Measurements from ENCODE around the gene EGR2.

EGR2 gene

DNA sequence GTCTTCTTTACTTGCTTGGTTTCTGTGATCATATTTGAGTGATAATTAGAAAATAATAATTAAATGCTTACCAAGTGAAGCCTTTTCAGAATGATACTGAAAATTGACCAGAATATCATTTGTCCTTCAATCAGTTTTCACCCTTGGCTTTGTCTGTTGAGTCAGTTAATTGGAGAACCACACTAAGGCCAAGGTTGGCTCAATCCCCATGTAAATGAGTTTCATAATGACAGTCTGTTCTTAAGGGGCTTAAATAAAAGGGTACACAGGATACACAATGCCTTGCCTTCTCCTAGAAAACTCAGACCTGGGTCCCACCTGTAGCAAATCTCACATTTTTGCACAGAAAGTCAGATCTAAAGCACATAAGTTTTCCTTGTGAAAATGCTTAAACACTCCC lies 31.3 kb upstream of the EGR2 start:
- Histone ChIP-seq H3K9me3 (ENCODE audit: control insufficient read depth, insufficient read depth, low read length) (no peaks in the 10 kb centered on the region; the same call in 1 of the 2 replicates), H3K27ac (ENCODE audit: low read length) (no peak overlapping the region), H3K4me1 (ENCODE audit: control insufficient read depth, insufficient read depth, low read length) (no peaks in the 10 kb centered on the region), H3K36me3 (ENCODE audit: control insufficient read depth, insufficient read depth, low read length) (no peaks in the 10 kb centered on the region), H3K27me3 (ENCODE audit: control insufficient read depth, insufficient read depth, low read length) (no peaks in the 10 kb centered on the region), H3K4me3 (ENCODE audit: low read length) (no peak overlapping the region)
- DNase-seq (ENCODE audit: low read depth, low spot score), result no peak

DNA sequence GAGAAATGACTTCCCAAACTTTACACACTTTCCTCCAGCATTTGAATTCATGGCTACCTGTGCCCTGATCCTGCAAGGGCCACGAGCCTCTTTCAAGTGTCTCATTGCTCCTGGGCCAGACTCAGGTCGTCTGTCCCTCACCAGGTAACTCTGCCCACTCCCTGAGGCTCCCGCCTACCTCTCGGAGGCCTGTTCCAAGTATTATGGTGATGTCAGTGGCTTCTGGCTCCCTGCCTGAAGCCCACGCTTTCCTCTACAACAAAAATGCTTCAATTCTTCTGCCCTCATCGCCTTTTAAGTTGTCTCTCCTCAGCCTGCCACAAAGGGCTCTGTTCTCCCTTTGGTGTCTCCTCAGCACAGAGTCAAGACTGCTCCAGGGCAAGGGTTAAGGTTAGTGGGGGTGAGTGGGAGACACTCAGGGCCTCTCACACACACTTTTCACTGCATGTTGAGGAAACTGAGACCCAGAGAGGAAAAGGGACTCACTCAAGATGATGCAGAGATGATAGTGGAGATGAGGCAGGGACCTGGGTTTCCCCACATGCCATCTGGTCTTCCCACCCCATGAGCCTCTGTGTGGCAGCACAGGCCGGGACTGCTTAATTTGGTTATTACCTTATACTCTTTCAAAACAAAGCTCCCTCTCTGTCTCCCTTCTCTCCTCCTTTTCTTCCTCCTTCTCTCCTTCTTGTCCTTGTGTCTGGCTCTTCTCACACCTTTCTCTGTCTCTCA lies 28.3 kb upstream of the EGR2 start:
- Histone ChIP-seq H3K27ac (ENCODE audit: low read length) (no peak overlapping the region), H3K27me3 (ENCODE audit: control insufficient read depth, insufficient read depth, low read length) (no peaks in the 10 kb centered on the region), H3K4me1 (ENCODE audit: control insufficient read depth, insufficient read depth, low read length) (no peaks in the 10 kb centered on the region), H3K36me3 (ENCODE audit: control insufficient read depth, insufficient read depth, low read length) (no peaks in the 10 kb centered on the region), H3K4me3 (ENCODE audit: low read length) (no peak overlapping the region), H3K9me3 (ENCODE audit: control insufficient read depth, insufficient read depth, low read length) (no peaks in the 10 kb centered on the region)
- no CpG with 5 or more reads among the region's 7 CpGs for WGBS (ENCODE audit: insufficient coverage, insufficient read length)
- no peak for DNase-seq (ENCODE audit: low read depth, low spot score)

DNA sequence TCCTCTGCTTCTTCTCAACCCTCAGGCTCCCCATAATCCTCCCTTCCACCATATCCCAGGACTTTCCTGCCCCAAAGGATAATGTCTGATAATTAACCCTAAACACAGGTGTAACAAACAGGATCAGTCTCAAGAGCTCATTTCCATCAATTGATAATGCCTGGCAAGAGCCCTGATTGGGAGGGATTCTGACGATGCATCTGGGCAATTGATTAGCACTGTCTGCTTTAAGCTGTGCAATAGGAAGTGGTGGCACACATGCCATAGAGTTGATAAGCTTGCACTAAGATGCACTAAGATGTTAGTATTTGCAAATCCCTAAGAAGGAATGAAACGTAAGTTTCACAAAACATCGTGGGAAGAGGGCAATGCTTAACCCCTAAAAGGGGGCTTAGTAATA lies 27.4 kb upstream of the EGR2 start:
- no peak overlapping the region for H3K27ac ChIP-seq (ENCODE audit: low read length)
- WGBS (ENCODE audit: insufficient coverage, insufficient read length), result no CpG with 5 or more reads among the region's 3 CpGs
- no peak overlapping the region for H3K4me3 ChIP-seq (ENCODE audit: low read length)
- no peak for DNase-seq (ENCODE audit: low read depth, low spot score)
- H3K36me3 ChIP-seq (ENCODE audit: control insufficient read depth, insufficient read depth, low read length), result no peaks in the 10 kb centered on the region
- H3K27me3 ChIP-seq (ENCODE audit: control insufficient read depth, insufficient read depth, low read length), result no peaks in the 10 kb centered on the region
- no peaks in the 10 kb centered on the region for H3K9me3 ChIP-seq (ENCODE audit: control insufficient read depth, insufficient read depth, low read length)
- no peaks in the 10 kb centered on the region for H3K4me1 ChIP-seq (ENCODE audit: control insufficient read depth, insufficient read depth, low read length)

DNA sequence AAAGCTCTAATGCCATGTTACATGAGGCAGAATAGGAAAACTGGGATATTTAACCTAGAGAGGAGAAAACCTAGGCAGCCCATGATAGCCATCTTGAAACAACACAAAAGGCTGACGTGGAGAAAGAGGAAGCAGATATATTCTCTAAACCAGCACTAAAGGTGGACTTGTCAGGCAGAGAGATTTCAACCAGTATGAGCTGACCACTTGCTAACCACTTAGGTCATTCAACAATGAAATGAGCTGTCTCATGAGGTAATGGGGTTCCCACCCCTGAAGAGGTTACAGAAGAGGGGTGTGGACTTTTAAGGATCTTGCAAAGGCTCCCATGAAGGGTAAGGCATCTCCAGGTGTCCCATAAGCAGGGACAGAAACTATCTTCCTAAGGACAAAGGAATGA lies 26.8 kb upstream of the EGR2 start:
- no peak overlapping the region for H3K4me3 ChIP-seq (ENCODE audit: low read length)
- no peaks in the 10 kb centered on the region for H3K4me1 ChIP-seq (ENCODE audit: control insufficient read depth, insufficient read depth, low read length)
- H3K36me3 ChIP-seq (ENCODE audit: control insufficient read depth, insufficient read depth, low read length), result no peaks in the 10 kb centered on the region
- no peak for DNase-seq (ENCODE audit: low read depth, low spot score)
- no peak overlapping the region for H3K27ac ChIP-seq (ENCODE audit: low read length)
- WGBS (ENCODE audit: insufficient coverage, insufficient read length), result no CpG with 5 or more reads among the region's 1 CpG
- no peaks in the 10 kb centered on the region for H3K9me3 ChIP-seq (ENCODE audit: control insufficient read depth, insufficient read depth, low read length)
- no peaks in the 10 kb centered on the region for H3K27me3 ChIP-seq (ENCODE audit: control insufficient read depth, insufficient read depth, low read length)

DNA sequence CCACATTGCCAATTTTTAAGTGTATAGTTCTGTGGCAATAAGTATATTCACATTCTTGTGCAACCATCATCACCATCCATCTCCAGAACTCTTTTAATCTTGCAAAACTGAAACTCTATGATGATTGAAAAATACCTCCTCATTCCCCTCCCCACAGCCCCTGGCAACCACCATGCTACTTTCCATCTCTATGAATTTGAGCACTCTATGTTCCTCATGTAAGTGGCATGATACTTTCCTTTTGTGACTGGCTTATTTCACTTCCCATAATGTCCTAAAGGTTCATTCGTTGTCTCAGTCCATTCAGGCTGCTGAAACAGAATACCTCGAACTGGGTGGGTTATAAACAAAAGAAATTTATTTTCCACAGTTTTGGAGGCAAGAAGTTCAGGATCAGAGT lies 23.4 kb upstream of the EGR2 start:
- no peaks in the 10 kb centered on the region for H3K4me1 ChIP-seq (ENCODE audit: control insufficient read depth, insufficient read depth, low read length)
- H3K36me3 ChIP-seq (ENCODE audit: control insufficient read depth, insufficient read depth, low read length), result no peaks in the 10 kb centered on the region
- H3K27ac ChIP-seq (ENCODE audit: low read length), result no peak overlapping the region
- H3K9me3 ChIP-seq (ENCODE audit: control insufficient read depth, insufficient read depth, low read length), result no peaks in the 10 kb centered on the region
- no CpG with 5 or more reads among the region's 2 CpGs for WGBS (ENCODE audit: insufficient coverage, insufficient read length)
- DNase-seq (ENCODE audit: low read depth, low spot score), result no peak
- no peaks in the 10 kb centered on the region for H3K27me3 ChIP-seq (ENCODE audit: control insufficient read depth, insufficient read depth, low read length)
- no peak overlapping the region for H3K4me3 ChIP-seq (ENCODE audit: low read length)

DNA sequence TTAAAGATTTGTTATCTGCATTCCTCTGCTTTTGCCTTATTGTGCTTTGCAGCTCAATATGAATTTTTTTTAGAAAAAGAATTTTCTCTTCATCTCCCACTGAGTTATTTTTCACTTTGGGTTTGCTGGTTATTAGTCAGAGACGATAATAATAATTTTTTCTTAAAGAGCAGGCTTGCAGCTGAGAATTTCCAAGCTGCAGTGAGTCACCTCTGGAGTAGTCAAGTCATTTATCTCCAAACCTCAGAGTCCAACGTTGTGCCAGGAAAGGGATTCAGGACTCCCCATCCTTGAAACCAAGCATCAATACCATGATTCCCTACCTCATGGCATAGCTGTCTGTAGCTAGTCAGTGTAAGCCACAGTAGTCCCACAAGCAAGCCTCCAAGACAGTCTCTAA lies 15.2 kb upstream of the EGR2 start:
- DNase-seq (ENCODE audit: low read depth, low spot score), result no peak
- no CpG with 5 or more reads among the region's 2 CpGs for WGBS (ENCODE audit: insufficient coverage, insufficient read length)
- H3K4me1 ChIP-seq (ENCODE audit: control insufficient read depth, insufficient read depth, low read length), result no peaks in the 10 kb centered on the region
- H3K27ac ChIP-seq (ENCODE audit: low read length), result no peak overlapping the region
- H3K9me3 ChIP-seq (ENCODE audit: control insufficient read depth, insufficient read depth, low read length), result no peaks in the 10 kb centered on the region
- no peaks in the 10 kb centered on the region for H3K27me3 ChIP-seq (ENCODE audit: control insufficient read depth, insufficient read depth, low read length)
- no peak overlapping the region for H3K4me3 ChIP-seq (ENCODE audit: low read length)
- no peaks in the 10 kb centered on the region for H3K36me3 ChIP-seq (ENCODE audit: control insufficient read depth, insufficient read depth, low read length)

DNA sequence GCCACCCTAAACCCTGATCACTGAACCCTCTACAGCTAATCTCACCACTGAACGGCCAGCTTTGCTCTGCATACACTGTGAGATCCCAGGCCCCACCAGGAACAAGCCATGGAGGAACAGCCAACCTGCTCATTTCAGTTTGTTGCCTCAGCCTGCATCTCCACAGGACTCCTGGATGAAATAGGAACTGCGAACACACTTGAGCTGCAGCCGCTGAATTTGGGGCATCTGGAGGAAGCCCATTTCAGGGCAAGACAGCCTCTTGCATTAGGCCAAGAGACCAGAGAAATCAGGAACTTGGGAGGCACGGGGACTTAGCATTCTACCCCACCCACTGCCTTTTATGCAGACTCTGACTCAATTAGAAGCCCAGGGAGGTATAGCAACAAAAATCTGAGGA lies 14.5 kb upstream of the EGR2 start:
- Histone ChIP-seq H3K27me3 (ENCODE audit: control insufficient read depth, insufficient read depth, low read length) (no peaks in the 10 kb centered on the region), H3K36me3 (ENCODE audit: control insufficient read depth, insufficient read depth, low read length) (no peaks in the 10 kb centered on the region), H3K27ac (ENCODE audit: low read length) (no peak overlapping the region), H3K9me3 (ENCODE audit: control insufficient read depth, insufficient read depth, low read length) (no peaks in the 10 kb centered on the region), H3K4me1 (ENCODE audit: control insufficient read depth, insufficient read depth, low read length) (no peaks in the 10 kb centered on the region), H3K4me3 (ENCODE audit: low read length) (no peak overlapping the region)
- WGBS (ENCODE audit: insufficient coverage, insufficient read length), result no CpG with 5 or more reads among the region's 4 CpGs
- no peak for DNase-seq (ENCODE audit: low read depth, low spot score)

DNA sequence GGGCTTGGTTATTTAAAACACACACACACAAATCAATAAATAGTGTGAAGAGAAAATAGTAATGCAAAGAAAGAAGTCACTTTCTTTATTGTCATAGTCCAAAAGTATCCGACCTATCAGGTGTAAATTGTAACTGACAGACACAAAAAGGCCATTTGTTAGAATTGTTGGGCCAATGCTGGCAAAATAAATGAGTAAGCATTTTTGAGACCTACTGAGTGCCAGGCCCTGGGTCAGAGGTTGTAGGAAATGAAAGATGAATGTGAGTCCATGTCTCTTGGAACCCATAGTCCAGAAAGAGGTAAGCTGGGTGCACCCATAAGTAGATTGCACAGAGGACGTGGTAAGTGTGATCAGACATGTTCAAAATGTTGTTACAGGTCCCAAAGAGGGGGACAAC lies 13.5 kb upstream of the EGR2 start:
- Histone ChIP-seq H3K36me3 (ENCODE audit: control insufficient read depth, insufficient read depth, low read length) (no peaks in the 10 kb centered on the region), H3K27me3 (ENCODE audit: control insufficient read depth, insufficient read depth, low read length) (no peaks in the 10 kb centered on the region), H3K4me1 (ENCODE audit: control insufficient read depth, insufficient read depth, low read length) (no peaks in the 10 kb centered on the region), H3K9me3 (ENCODE audit: control insufficient read depth, insufficient read depth, low read length) (no peaks in the 10 kb centered on the region), H3K4me3 (ENCODE audit: low read length) (no peak overlapping the region), H3K27ac (ENCODE audit: low read length) (no peak overlapping the region)
- DNase-seq (ENCODE audit: low read depth, low spot score), result no peak
- WGBS (ENCODE audit: insufficient coverage, insufficient read length), result no CpG with 5 or more reads among the region's 2 CpGs

DNA sequence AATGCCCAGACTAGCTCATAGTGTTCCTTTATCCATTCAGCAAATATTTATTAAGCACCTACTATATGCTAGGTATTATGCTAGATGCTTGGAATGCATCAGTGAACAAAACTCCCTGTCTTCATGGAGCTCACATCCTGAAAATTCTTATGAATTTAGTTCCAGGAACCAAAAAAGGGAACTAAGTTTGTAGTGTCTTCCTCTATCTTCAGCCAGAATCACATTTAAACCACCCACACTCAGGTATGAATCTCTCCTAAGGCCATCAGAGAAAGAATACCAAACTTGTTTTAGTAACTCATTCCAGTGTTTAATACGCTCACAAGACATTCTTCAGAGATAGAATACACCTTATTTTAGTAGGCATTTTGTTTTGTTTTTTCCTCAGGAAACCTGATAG lies 10.1 kb upstream of the EGR2 start:
- no peaks in the 10 kb centered on the region for H3K27me3 ChIP-seq (ENCODE audit: control insufficient read depth, insufficient read depth, low read length)
- H3K27ac ChIP-seq (ENCODE audit: low read length), result no peak overlapping the region
- no peaks in the 10 kb centered on the region for H3K4me1 ChIP-seq (ENCODE audit: control insufficient read depth, insufficient read depth, low read length)
- H3K9me3 ChIP-seq (ENCODE audit: control insufficient read depth, insufficient read depth, low read length), result no peaks in the 10 kb centered on the region
- H3K4me3 ChIP-seq (ENCODE audit: low read length), result no peak overlapping the region
- no CpG with 5 or more reads among the region's 1 CpG for WGBS (ENCODE audit: insufficient coverage, insufficient read length)
- H3K36me3 ChIP-seq (ENCODE audit: control insufficient read depth, insufficient read depth, low read length), result no peaks in the 10 kb centered on the region
- no peak for DNase-seq (ENCODE audit: low read depth, low spot score)

DNA sequence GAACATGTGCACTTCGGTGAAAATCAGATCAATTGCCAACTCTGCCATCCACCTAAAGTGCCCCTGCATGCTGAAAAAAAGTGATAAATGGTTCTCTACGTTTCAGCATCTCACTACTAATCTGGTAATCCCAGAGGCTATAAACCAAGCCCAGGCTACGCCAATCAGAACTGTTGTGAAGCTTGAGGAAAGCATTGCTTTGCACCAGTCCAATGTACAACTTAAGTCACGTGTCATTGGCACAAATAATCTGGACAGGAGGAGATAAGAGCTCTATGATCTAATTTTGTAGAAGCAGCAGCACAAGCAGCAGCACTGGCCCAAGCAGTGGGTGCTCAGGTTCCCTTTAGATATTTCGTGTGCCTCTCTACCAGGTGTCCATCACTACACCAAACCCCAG lies 4.4 kb upstream of the EGR2 start:
- H3K27me3 ChIP-seq (ENCODE audit: control insufficient read depth, insufficient read depth, low read length), result peaks cover 17% of the 10 kb centered on the region; the same call in 1 of the 2 replicates
- H3K27ac ChIP-seq (ENCODE audit: low read length), result no peak overlapping the region
- no CpG with 5 or more reads among the region's 5 CpGs for WGBS (ENCODE audit: insufficient coverage, insufficient read length)
- H3K36me3 ChIP-seq (ENCODE audit: control insufficient read depth, insufficient read depth, low read length), result no peaks in the 10 kb centered on the region
- H3K4me1 ChIP-seq (ENCODE audit: control insufficient read depth, insufficient read depth, low read length), result peaks cover 2% of the 10 kb centered on the region
- DNase-seq (ENCODE audit: low read depth, low spot score), result no peak
- H3K4me3 ChIP-seq (ENCODE audit: low read length), result no peak overlapping the region
- no peaks in the 10 kb centered on the region for H3K9me3 ChIP-seq (ENCODE audit: control insufficient read depth, insufficient read depth, low read length)

DNA sequence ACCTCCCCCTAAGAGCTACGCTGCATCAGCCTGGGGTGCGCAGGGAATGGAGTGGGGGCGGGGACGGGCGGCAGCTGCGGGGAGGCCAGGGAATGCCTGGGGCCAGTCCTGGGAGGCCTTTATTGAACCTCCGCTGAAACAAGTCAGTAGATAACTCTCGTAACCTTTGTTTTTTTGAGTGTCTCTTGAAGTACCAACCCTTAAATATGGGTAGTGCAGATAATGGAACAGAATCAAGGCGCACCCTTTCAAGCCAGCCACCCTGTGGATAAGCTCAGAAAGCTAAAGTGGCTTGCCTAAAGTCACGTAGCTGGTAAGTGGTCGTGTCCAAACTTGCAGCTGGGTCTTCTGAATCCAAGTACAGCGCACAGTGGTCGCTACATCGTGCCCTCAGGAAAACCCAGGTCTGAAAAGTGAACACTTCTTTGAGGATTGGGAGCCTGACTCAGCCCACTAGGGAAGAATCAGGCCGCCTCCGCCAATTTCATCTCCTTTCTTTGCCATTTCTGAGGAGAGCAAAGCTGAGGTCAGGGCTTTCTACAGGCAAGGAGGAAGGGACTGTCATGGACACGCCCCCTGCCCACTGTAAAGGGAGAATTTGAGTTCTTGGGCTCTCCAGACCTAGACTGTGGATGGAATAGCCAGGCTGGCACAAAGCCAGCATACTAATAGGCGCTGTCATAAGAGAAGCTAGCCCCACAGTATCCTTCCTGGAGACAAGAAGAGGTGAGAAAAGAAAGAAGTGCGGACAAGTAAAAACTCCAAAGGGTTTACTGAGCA lies 3.2 kb upstream of the EGR2 start:
- no CpG with 5 or more reads among the region's 19 CpGs for WGBS (ENCODE audit: insufficient coverage, insufficient read length)
- Histone ChIP-seq H3K27ac (ENCODE audit: low read length) (no peak overlapping the region), H3K36me3 (ENCODE audit: control insufficient read depth, insufficient read depth, low read length) (no peaks in the 10 kb centered on the region), H3K27me3 (ENCODE audit: control insufficient read depth, insufficient read depth, low read length) (peaks cover 27% of the 10 kb centered on the region), H3K9me3 (ENCODE audit: control insufficient read depth, insufficient read depth, low read length) (no peaks in the 10 kb centered on the region), H3K4me3 (ENCODE audit: low read length) (no peak overlapping the region), H3K4me1 (ENCODE audit: control insufficient read depth, insufficient read depth, low read length) (peaks cover 2% of the 10 kb centered on the region)
- no peak for DNase-seq (ENCODE audit: low read depth, low spot score)
